ENCODE data around the gene PKNOX1.
"Not testable (repeated sequence)": the region's sequence is repeated elsewhere in the genome, so short reads cannot be mapped to it uniquely, and the experiment has no call there.

GRCh38 chr21:43072742-43073141 is 98.4 kb downstream of the PKNOX1 start:
- TF ChIP-seq PPARA (CRISPR knock-in tag; IDR thresholded peaks at IDR 0.05; ENCODE audit: borderline replicate concordance); TSHZ2 (CRISPR knock-in tag; IDR thresholded peaks at IDR 0.05); CREB5 (CRISPR knock-in tag; IDR thresholded peaks at IDR 0.05; ENCODE audit: low read depth); SNAI2 (CRISPR knock-in tag; IDR thresholded peaks at IDR 0.05): not testable (repeated sequence)
